Measurements from ENCODE around the gene RCL1. TPM values are rescaled to one million over a fixed set of nuclear protein-coding genes. Genes with fewer than 3 reads are reported as not detected.

Gene RCL1
- polyA plus RNA-seq, 1 donor (not counting 4 experiments of a cell fraction or from before 2014, with no cell fraction given), result 16.6 TPM

DNA sequence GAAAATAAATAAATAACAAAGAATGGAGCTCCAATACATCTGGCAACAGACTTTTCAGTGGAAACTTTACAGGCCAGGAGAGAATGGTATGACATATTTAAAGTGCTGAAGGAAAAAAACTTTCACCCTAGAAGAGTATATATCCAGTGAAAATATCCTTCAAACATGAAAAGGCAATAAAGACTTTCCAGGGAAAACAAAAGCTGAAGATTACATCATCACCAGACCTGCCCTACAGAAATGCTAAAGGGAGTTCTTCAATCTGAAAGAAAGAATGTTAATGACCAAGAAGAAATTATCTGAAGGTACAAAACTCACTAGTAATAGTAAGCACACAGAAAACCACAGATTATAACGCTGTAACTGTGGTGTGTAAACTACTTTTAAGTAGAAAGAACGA lies 8.3 kb upstream of the RCL1 start:
- Histone ChIP-seq H3K27me3 (ENCODE audit: control insufficient read depth, extremely low read depth, insufficient read depth, low read length) (no peaks in the 10 kb centered on the region), H2AFZ (ENCODE audit: control insufficient read depth, low read length) (no peak overlapping the region), H3K9ac (ENCODE audit: control insufficient read depth, extremely low read depth, insufficient read depth, low read length) (no peak overlapping the region), H3K4me3 (ENCODE audit: control insufficient read depth in 2 of 3, extremely low read depth in 1 of 3, insufficient read depth in 2 of 3, low read depth in 1 of 3, low read length in 3 of 3) (no peak overlapping the region), H3K36me3 (ENCODE audit: control insufficient read depth in 2 of 2, extremely low read depth in 1 of 2, insufficient read depth in 2 of 2, low read length in 2 of 2) (no peaks in the 10 kb centered on the region), H3K9me1 (ENCODE audit: control insufficient read depth, extremely low read depth, insufficient read depth, low read length) (no peaks in the 10 kb centered on the region), H3K4me1 (ENCODE audit: control insufficient read depth, extremely low read depth, insufficient read depth, low read length) (peaks cover 16% of the 10 kb centered on the region), H3K79me2 (ENCODE audit: control insufficient read depth, insufficient read depth, low read length) (no peaks in the 10 kb centered on the region), H4K20me1 (ENCODE audit: control insufficient read depth, extremely low read depth, insufficient read depth, low read length) (no peaks in the 10 kb centered on the region), H3K27ac (ENCODE audit: control insufficient read depth, insufficient read depth, low read length) (no peak overlapping the region), H3K4me2 (ENCODE audit: control insufficient read depth, extremely low read depth, insufficient read depth, low read depth, low read length) (no peak overlapping the region), H3K9me3 (ENCODE audit: control insufficient read depth, low read depth, low read length) (no peaks in the 10 kb centered on the region)
- DNase-seq (ENCODE audit: low read depth, low spot score) (no peak), FAIRE-seq (no peak)
- TF ChIP-seq, protein P1, sequence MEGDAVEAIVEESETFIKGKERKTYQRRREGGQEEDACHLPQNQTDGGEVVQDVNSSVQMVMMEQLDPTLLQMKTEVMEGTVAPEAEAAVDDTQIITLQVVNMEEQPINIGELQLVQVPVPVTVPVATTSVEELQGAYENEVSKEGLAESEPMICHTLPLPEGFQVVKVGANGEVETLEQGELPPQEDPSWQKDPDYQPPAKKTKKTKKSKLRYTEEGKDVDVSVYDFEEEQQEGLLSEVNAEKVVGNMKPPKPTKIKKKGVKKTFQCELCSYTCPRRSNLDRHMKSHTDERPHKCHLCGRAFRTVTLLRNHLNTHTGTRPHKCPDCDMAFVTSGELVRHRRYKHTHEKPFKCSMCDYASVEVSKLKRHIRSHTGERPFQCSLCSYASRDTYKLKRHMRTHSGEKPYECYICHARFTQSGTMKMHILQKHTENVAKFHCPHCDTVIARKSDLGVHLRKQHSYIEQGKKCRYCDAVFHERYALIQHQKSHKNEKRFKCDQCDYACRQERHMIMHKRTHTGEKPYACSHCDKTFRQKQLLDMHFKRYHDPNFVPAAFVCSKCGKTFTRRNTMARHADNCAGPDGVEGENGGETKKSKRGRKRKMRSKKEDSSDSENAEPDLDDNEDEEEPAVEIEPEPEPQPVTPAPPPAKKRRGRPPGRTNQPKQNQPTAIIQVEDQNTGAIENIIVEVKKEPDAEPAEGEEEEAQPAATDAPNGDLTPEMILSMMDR (optimal IDR thresholded peaks at IDR 0.05 in 1 of 3, IDR thresholded peaks at IDR 0.05 in 1 of 3, conservative IDR thresholded peaks at IDR 0.05 in 1 of 3; ENCODE audit: extremely low read depth in 1 of 3, insufficient read depth in 2 of 3, low read length in 3 of 3), result no peak
- no peak for TF ChIP-seq EZH2 (IDR thresholded peaks at IDR 0.05; ENCODE audit: low read length)
- dilution Hi-C loops (cut with MboI; ENCODE audit: extremely low pct_ligation_motif_present, low sequenced_read_pairs), result no loop called here

GRCh38 chr9:4786599-4786998 lies 6.1 kb upstream of the RCL1 start:
- TF ChIP-seq EZH2 (IDR thresholded peaks at IDR 0.05; ENCODE audit: low read length), result no peak
- TF ChIP-seq, protein P1 (optimal IDR thresholded peaks at IDR 0.05 in 1 of 3, IDR thresholded peaks at IDR 0.05 in 1 of 3, conservative IDR thresholded peaks at IDR 0.05 in 1 of 3; ENCODE audit: extremely low read depth in 1 of 3, insufficient read depth in 2 of 3, low read length in 3 of 3), result no peak
- Histone ChIP-seq H2AFZ (ENCODE audit: control insufficient read depth, low read length) (no peak overlapping the region), H3K9me1 (ENCODE audit: control insufficient read depth, extremely low read depth, insufficient read depth, low read length) (no peaks in the 10 kb centered on the region), H3K27me3 (ENCODE audit: control insufficient read depth, extremely low read depth, insufficient read depth, low read length) (no peaks in the 10 kb centered on the region), H3K4me3 (ENCODE audit: control insufficient read depth in 2 of 3, extremely low read depth in 1 of 3, insufficient read depth in 2 of 3, low read depth in 1 of 3, low read length in 3 of 3) (no peak overlapping the region), H3K36me3 (ENCODE audit: control insufficient read depth in 2 of 2, extremely low read depth in 1 of 2, insufficient read depth in 2 of 2, low read length in 2 of 2) (no peaks in the 10 kb centered on the region), H3K27ac (ENCODE audit: control insufficient read depth, insufficient read depth, low read length) (no peak overlapping the region), H3K4me1 (ENCODE audit: control insufficient read depth, extremely low read depth, insufficient read depth, low read length) (peaks cover 16% of the 10 kb centered on the region), H3K9ac (ENCODE audit: control insufficient read depth, extremely low read depth, insufficient read depth, low read length) (no peak overlapping the region), H3K4me2 (ENCODE audit: control insufficient read depth, extremely low read depth, insufficient read depth, low read depth, low read length) (no peak overlapping the region), H3K79me2 (ENCODE audit: control insufficient read depth, insufficient read depth, low read length) (no peaks in the 10 kb centered on the region), H4K20me1 (ENCODE audit: control insufficient read depth, extremely low read depth, insufficient read depth, low read length) (no peaks in the 10 kb centered on the region), H3K9me3 (ENCODE audit: control insufficient read depth, low read depth, low read length) (no peaks in the 10 kb centered on the region)
- FAIRE-seq (no peak), DNase-seq (ENCODE audit: low read depth, low spot score) (no peak)
- dilution Hi-C loops (cut with MboI; ENCODE audit: extremely low pct_ligation_motif_present, low sequenced_read_pairs), result no loop called here
